Measurements from ENCODE around the gene SBF2.
A peak's percentile ranks its signal among the peaks of the same experiment; 100 is the strongest.

SBF2 gene

DNA sequence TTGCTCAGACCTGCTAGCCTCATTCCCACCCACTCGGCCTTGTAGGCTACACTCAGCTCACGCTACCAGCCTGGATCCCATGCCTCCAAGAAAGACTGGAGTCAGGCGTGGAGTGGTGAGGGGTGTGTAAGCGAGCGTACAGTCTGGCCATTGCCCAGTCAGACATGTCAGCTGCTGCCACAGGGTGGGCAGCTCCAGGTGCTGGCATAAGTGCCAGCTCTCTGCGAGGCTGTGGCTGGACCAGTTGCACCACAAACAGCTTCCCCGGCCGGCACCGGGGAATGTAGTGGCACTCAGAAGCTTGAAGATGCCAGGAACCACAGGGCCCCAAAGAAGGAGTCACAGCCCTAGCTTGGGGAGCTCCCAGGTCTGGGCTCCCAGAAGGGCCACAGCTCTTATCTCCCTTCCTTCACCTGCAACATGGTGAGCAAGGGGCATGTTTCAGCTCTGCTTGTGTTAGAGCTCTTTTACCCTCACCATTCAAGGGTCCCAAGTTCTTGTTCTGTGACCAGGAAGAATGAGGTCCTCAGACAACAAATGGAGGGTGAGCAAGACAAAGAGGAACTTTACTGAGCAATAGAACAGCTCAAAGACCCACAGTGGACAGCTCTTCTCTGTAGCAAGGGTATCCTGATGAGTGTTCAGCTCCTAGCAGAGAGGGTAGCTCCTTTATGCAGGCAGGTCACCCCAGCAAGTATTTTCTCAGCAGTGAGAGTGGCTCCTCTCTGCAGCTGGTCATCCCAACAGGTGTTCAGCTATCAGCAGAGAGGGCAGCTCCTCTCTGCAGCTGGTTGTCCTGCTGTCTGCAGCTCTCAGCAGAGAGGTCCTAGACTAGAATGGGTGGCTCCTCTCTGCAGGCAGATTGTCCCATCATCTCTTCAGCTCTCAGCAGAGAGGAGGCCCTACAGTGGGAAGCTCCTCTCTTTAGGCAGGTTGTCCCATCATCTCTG is 6.0 kb downstream of the SBF2 start:
- H3K4me3 ChIP-seq (replicated peaks in 1 of 2; ENCODE audit: low read depth in 2 of 2, low read length in 2 of 2), result no peak overlapping the region
- no peak for DNase-seq (ENCODE audit: low read depth in 2 of 2)
- TF ChIP-seq CTCF (IDR thresholded peaks at IDR 0.05; ENCODE audit: low read depth, low read length), result no peak

- DNase-seq (ENCODE audit: low read depth in 2 of 2), result no peak
- no peak for TF ChIP-seq CTCF (IDR thresholded peaks at IDR 0.05; ENCODE audit: low read depth, low read length)
- no peak overlapping the region for H3K4me3 ChIP-seq (replicated peaks in 1 of 2; ENCODE audit: low read depth in 2 of 2, low read length in 2 of 2)
Measured at GRCh38 chr11:10287140-10287539, 6.9 kb downstream of the SBF2 start.

GRCh38 chr11:10285148-10285802 is 8.7 kb downstream of the SBF2 start:
- DNase-seq (ENCODE audit: low read depth in 2 of 2), result peak in 1 of 2 donors; percentile 58
- TF ChIP-seq CTCF (IDR thresholded peaks at IDR 0.05; ENCODE audit: low read depth, low read length), result no peak
- no peak overlapping the region for H3K4me3 ChIP-seq (replicated peaks in 1 of 2; ENCODE audit: low read depth in 2 of 2, low read length in 2 of 2)

DNA sequence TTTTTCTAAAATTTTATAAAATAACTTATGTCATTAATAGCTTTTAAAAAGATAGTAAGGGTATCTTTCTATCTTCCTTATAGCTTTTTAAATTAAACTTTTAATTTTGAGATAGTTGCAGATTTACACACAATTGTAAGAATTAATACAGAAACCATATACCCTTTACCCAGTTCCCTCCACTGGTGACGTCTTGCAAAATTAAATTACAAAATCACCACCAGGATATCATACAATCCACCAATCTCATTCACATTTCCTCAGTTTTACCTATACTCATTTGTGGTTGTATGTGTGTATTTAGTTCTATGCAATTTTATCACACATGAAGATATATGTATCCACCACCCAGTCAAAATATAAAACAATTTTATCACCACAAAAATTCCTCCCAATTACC is 10.0 kb downstream of the SBF2 start:
- TF ChIP-seq CTCF (IDR thresholded peaks at IDR 0.05; ENCODE audit: low read depth, low read length), result no peak
- no peak overlapping the region for H3K4me3 ChIP-seq (replicated peaks in 1 of 2; ENCODE audit: low read depth in 2 of 2, low read length in 2 of 2)
- no peak for DNase-seq (ENCODE audit: low read depth in 2 of 2)

DNA sequence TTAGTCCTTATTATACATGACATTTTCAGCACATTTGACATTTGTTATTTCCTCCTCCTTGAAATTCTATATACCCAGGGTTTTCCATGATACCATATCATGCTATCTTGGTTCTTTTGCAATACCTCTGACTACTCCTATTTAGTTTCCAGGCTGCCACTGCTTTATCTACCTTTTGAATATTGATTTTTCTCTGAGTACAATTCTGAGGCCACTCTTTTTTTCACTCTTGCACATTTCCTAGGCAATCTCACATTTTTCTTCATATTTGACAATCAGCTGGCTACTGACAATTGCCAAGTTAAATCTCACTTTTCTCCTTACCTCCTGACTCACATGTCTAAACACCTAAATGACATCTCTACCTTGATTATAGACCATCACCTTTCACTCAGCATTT is 11.9 kb downstream of the SBF2 start:
- DNase-seq (ENCODE audit: low read depth in 2 of 2), result no peak
- no peak for TF ChIP-seq CTCF (IDR thresholded peaks at IDR 0.05; ENCODE audit: low read depth, low read length)
- no peak overlapping the region for H3K4me3 ChIP-seq (replicated peaks in 1 of 2; ENCODE audit: low read depth in 2 of 2, low read length in 2 of 2)

- DNase-seq (ENCODE audit: low read depth in 2 of 2), result peak in 1 of 2 donors; percentile 69
- no peak for TF ChIP-seq CTCF (IDR thresholded peaks at IDR 0.05; ENCODE audit: low read depth, low read length)
- H3K4me3 ChIP-seq (replicated peaks in 1 of 2; ENCODE audit: low read depth in 2 of 2, low read length in 2 of 2), result no peak overlapping the region
Measured at GRCh38 chr11:10275714-10276113, 18.3 kb downstream of the SBF2 start.

Data from cardiac fibroblast (primary cell).